CD4-positive, alpha-beta T cell (primary cell): ENCODE results near the gene MCM3. TPM values are rescaled to one million over a fixed set of nuclear protein-coding genes. Genes with fewer than 3 reads are reported as not detected.

ENCODE experiments used
- ATAC-seq: fragments of 200-7000 bp; cut with Tn5 transposase; one replicate; pipeline ENCODE4 v1.10.0; 2022; ENCODE audit warnings: mild to moderate bottlenecking; ENCODE audit not compliant: poor library complexity
- CTCF ChIA-PET: fragments of 350-600 bp; sonication (Branson Sonifier 250); formaldehyde crosslinking; loops from one replicate; lab custom pipeline; 2021; ENCODE audit warnings: antibody characterized with exemption, inconsistent platforms; lab: Charles Lee
- POLR2A ChIA-PET: fragments of 350-600 bp; sonication (Branson Sonifier 250); formaldehyde crosslinking; loops from one replicate; lab custom pipeline; 2021; ENCODE audit warnings: antibody characterized with exemption, inconsistent platforms; lab: Charles Lee
- DNase-seq, 14 experiments: peaks; one replicate each; pipeline ENCODE4 v3.0.0-alpha.2; 2013 to 2020; ENCODE audit warnings: mixed read lengths in 2 of 14
- H3K27ac ChIP-seq, 2 donors: one replicate each; pipeline versions ENCODE4 v1.5.1 to v1.7.0; 2013; ENCODE audit warnings: low read length in 2 of 2, low read depth in 1 of 2, mild to moderate bottlenecking in 1 of 2
- H3K27me3 ChIP-seq, 2 experiments: 1 replicate in 1 of 2; 2 replicates in 1 of 2; pipeline versions ENCODE4 v1.6.1 to v1.7.0; 2013; ENCODE audit warnings: low read length in 2 of 2, control low read depth in 1 of 2, mild to moderate bottlenecking in 1 of 2, moderate library complexity in 1 of 2; ENCODE audit not compliant: insufficient read depth in 2 of 2, control insufficient read depth in 1 of 2
- H3K36me3 ChIP-seq: one replicate; pipeline ENCODE4 v1.6.1; 2013; ENCODE audit warnings: low read length, control low read depth; ENCODE audit not compliant: insufficient read depth
- H3K4me1 ChIP-seq: one replicate; pipeline ENCODE4 v1.6.1; 2013; ENCODE audit warnings: low read length, control low read depth; ENCODE audit not compliant: insufficient read depth
- H3K4me3 ChIP-seq: one replicate; pipeline ENCODE4 v1.5.1; 2013; ENCODE audit warnings: mild to moderate bottlenecking, low read length, moderate library complexity
- H3K9me3 ChIP-seq, 2 experiments: 1 replicate in 1 of 2; 2 replicates in 1 of 2; pipeline versions ENCODE4 v1.6.1 to v1.7.0; 2013; ENCODE audit warnings: low read length in 2 of 2, mild to moderate bottlenecking in 2 of 2, control low read depth in 1 of 2, moderate library complexity in 1 of 2; ENCODE audit not compliant: control insufficient read depth in 1 of 2, insufficient read depth in 1 of 2
- H3K27ac Mint-ChIP-seq: one replicate; pipeline ENCODE4 v1.8.0; 2020; ENCODE audit warnings: mixed read lengths
- H3K27me3 Mint-ChIP-seq: one replicate; pipeline ENCODE4 v1.8.0; 2021; ENCODE audit warnings: mixed read lengths
- H3K36me3 Mint-ChIP-seq: one replicate; pipeline ENCODE4 v1.8.0; 2021; ENCODE audit warnings: low read depth, mixed read lengths
- H3K4me1 Mint-ChIP-seq: one replicate; pipeline ENCODE4 v1.8.0; 2021; ENCODE audit warnings: low read depth, mixed read lengths
- H3K4me3 Mint-ChIP-seq: one replicate; pipeline ENCODE4 v1.8.0; 2020; ENCODE audit warnings: mild to moderate bottlenecking, mixed read lengths
- H3K9me3 Mint-ChIP-seq: one replicate; pipeline ENCODE4 v1.8.0; 2020; ENCODE audit warnings: mixed read lengths
- CTCF ChIP-seq: fragments of 200-600 bp; IDR thresholded peaks from one replicate; pipeline ENCODE4 v1.8.0; 2022; ENCODE audit warnings: antibody characterized with exemption, mild to moderate bottlenecking
- intact Hi-C, 2 experiments: fragments of 100-400 bp; cut with DNase I in 1 of 2; cut with micrococcal nuclease in 1 of 2; formaldehyde crosslinking; loops; one replicate each; pipeline versions ENCODE4 v1.15.1 to v1.9.0; 2023 to 2025; cut with DNase I, micrococcal nuclease
- total RNA-seq, 174 experiments: library from RNA in 2 of 174; stranded (reverse) in 2 of 174; gene quantifications; one replicate each; pipeline ENCODE4 v1.2.3 and lab custom pipeline; 2021 to 2026

MCM3 gene
- total RNA-seq, 2 experiments from 2014 or later: 9.3 to 10.1 TPM

GRCh38 chr6:52261229-52261628, 23.3 kb downstream of the MCM3 start:
- POLR2A ChIA-PET: interaction anchor here (1.1 to 1.7 kb wide), 2 partner anchors 23 to 137 kb away, joined by 3 to 5 read pairs; partner anchors contain the start of gene MCM3
- intact Hi-C loops: loop anchor here in 1 of 2 experiments (5.0 kb wide), 1 partner anchor 404 kb away; no protein-coding TSS in a partner anchor
- H3K9me3 Mint-ChIP-seq: no peaks in the 10 kb centered on the region
- CTCF ChIA-PET: no interaction called here
- Histone ChIP-seq H3K36me3 (peaks cover 43% of the 10 kb centered on the region), H3K9me3 (no peaks in the 10 kb centered on the region), H3K27ac (no peak overlapping the region), H3K4me1 (no peaks in the 10 kb centered on the region), H3K27me3 (no peaks in the 10 kb centered on the region), H3K4me3 (no peak overlapping the region)
- peaks cover 15% of the 10 kb centered on the region for H3K4me1 Mint-ChIP-seq
- peaks cover 47% of the 10 kb centered on the region for H3K36me3 Mint-ChIP-seq
- H3K27me3 Mint-ChIP-seq: no peaks in the 10 kb centered on the region
- H3K4me3 Mint-ChIP-seq: no peak overlapping the region
- DNase-seq (no peak), ATAC-seq (no peak)
- TF ChIP-seq CTCF: no peak
- H3K27ac Mint-ChIP-seq: no peak overlapping the region

- Histone ChIP-seq H3K27ac (no peak overlapping the region), H3K4me1 (no peaks in the 10 kb centered on the region), H3K27me3 (peaks cover 0 to 2% of the 10 kb centered on the region in 2 experiments), H3K4me3 (no peak overlapping the region), H3K36me3 (peaks cover 37% of the 10 kb centered on the region), H3K9me3 (no peaks in the 10 kb centered on the region)
- Mint-ChIP-seq H3K27ac (no peak overlapping the region), H3K4me1 (peaks cover 15% of the 10 kb centered on the region), H3K36me3 (peaks cover 41% of the 10 kb centered on the region), H3K4me3 (no peak overlapping the region), H3K9me3 (no peaks in the 10 kb centered on the region), H3K27me3 (no peaks in the 10 kb centered on the region)
- intact Hi-C loops: loop anchor here in 1 of 2 experiments (5.0 kb wide), 1 partner anchor 403 kb away; no protein-coding TSS in a partner anchor
- ChIA-PET POLR2A (interaction anchor here (1.1 to 1.7 kb wide), 2 partner anchors 24 to 137 kb away, joined by 3 to 5 read pairs; partner anchors contain the start of gene MCM3), CTCF (no interaction called here)
- TF ChIP-seq CTCF: no peak
- DNase-seq (no peak), ATAC-seq (no peak)
Measured at GRCh38 chr6:52260634-52261033, 23.9 kb downstream of the MCM3 start.

DNA sequence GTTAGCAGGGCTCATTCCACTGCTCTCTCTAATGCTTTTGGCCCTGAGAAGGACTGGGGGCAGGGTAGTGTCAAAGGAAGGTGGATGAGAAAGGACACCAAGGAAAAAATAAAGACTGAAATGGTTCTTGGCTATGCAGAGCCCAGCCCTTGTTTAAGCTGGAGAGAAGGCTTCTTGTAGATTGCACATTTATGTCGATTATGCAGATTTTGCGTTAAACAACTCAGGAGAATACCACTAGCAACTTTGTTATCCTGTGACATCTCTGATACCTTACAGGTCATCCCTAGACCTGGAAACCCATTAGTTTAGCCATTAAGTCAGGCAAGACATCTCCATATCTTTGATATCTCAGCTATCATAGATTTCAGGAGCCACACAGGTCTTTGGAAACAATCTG, 29.1 kb downstream of the MCM3 start:
- no peaks in the 10 kb centered on the region for H3K36me3 Mint-ChIP-seq
- ATAC-seq (no peak), DNase-seq (no peak)
- H3K27me3 Mint-ChIP-seq: peaks cover 24% of the 10 kb centered on the region
- H3K4me1 ChIP-seq: peaks cover 4% of the 10 kb centered on the region
- intact Hi-C loops: no loop called here
- no peaks in the 10 kb centered on the region for H3K36me3 ChIP-seq
- no peak overlapping the region for H3K27ac ChIP-seq
- ChIA-PET POLR2A (no interaction called here), CTCF (no interaction called here)
- peaks cover 5 to 12% of the 10 kb centered on the region in 2 experiments for H3K27me3 ChIP-seq
- no peak overlapping the region for H3K4me3 Mint-ChIP-seq
- H3K9me3 Mint-ChIP-seq: no peaks in the 10 kb centered on the region
- H3K27ac Mint-ChIP-seq: no peak overlapping the region
- no peaks in the 10 kb centered on the region for H3K4me1 Mint-ChIP-seq
- TF ChIP-seq CTCF: no peak
- no peaks in the 10 kb centered on the region for H3K9me3 ChIP-seq
- no peak overlapping the region for H3K4me3 ChIP-seq
